ENCODE data around the gene PLEKHG2.

PLEKHG2 gene

DNA sequence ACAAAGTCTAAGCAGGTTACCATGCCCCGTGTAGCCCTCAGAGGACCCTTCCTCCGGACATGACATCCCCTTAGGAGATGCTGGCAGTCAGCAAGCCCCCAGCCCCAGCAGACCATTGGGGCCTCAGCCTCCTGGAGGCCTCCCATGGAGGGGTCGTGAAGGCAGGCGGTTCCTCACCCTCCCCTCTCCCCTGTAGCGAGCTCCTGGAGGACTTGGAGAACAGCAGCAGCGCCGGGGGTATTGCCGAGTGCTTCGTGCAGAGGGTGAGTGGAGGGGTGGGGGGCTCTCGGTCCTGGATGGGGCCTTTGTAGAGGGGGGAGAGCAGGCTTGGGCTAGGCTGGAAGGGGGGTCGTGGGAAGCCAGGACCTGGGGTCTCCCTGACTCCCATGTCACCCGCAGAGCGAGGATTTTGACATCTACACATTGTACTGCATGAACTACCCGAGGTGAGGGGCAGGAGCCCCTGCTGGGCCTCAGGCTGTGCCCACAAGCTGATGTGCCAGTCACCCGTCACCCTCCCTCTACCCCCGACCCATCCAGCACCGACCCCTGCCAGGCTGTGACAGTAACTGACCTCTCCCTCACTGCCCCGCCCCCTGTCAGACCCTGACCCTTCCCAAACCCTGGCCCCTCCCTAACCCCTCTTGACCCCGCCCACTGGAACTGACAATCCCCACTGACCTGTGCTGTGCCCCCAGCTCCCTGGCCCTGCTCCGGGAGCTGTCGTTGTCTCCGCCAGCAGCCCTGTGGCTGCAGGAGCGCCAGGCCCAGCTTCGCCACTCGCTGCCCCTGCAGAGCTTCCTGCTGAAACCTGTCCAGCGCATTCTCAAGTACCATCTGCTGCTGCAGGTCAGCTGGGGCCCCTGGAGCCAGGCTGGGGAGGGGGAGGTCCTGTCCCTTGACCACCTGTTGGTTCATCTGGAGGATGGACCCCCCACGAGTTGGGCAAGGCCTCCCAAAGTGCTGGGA is 4.0 kb downstream of the PLEKHG2 start:
- no peak for DNase-seq (ENCODE audit: extremely low read depth, low read depth)
- TF ChIP-seq CTCF (IDR thresholded peaks at IDR 0.05; ENCODE audit: low read depth, low read length, missing control alignments) = no peak
- no peak overlapping the region for H3K4me3 ChIP-seq (replicated peaks; ENCODE audit: low read depth, low read length)

DNA sequence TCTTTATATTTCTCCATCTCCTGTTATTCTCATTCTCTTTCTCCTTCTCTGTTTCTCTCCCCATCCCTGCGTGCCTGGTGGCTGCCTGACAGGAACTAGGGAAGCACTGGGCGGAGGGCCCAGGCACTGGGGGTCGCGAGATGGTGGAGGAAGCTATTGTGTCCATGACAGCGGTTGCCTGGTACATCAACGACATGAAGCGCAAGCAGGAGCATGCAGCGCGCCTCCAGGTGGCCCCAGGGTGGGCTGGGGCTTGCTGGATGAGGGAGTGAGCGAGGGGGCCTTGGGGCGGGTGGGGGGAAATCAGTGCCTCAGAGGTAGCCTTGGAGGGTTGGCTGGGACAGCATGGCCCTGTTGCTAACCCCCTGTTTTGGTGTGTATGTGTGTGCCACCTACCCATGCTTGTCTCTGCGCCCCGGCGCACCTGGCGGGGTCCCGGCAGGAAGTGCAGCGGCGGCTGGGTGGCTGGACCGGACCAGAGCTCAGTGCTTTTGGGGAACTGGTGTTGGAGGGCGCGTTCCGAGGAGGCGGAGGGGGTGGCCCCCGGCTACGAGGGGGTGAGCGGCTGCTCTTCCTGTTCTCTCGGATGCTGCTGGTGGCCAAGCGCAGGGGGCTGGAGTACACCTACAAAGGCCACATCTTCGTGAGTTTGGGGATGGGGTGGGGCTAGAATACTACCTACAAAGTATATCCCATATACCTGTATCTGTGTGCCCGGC is 5.2 kb downstream of the PLEKHG2 start:
- H3K4me3 ChIP-seq (replicated peaks; ENCODE audit: low read depth, low read length) = no peak overlapping the region
- TF ChIP-seq CTCF (IDR thresholded peaks at IDR 0.05; ENCODE audit: low read depth, low read length, missing control alignments) = no peak
- DNase-seq (ENCODE audit: extremely low read depth, low read depth) = no peak

GRCh38 chr19:39419003-39419402 is 6.5 kb downstream of the PLEKHG2 start:
- DNase-seq (ENCODE audit: extremely low read depth, low read depth) = no peak
- no peak overlapping the region for H3K4me3 ChIP-seq (replicated peaks; ENCODE audit: low read depth, low read length)
- no peak for TF ChIP-seq CTCF (IDR thresholded peaks at IDR 0.05; ENCODE audit: low read depth, low read length, missing control alignments)

DNA sequence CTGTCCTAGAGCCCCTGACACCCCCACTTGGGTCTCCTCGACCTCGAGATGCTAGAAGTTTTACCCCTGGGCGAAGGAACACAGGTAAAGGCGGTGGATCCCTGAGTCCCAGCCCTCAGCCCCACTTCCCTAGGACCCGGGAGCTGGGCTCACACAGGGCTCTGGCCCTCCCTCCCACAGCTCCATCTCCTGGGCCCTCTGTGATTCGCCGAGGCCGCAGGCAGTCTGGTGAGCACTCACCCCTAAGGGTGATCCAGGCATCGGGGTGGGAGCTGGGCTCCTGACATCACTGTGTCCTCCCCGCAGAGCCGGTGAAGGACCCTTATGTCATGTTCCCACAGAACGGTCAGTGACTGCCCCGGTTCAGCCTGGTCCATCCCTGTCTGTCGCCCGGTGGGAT is 8.3 kb downstream of the PLEKHG2 start:
- TF ChIP-seq CTCF (IDR thresholded peaks at IDR 0.05; ENCODE audit: low read depth, low read length, missing control alignments) = no peak
- no peak overlapping the region for H3K4me3 ChIP-seq (replicated peaks; ENCODE audit: low read depth, low read length)
- no peak for DNase-seq (ENCODE audit: extremely low read depth, low read depth)

DNA sequence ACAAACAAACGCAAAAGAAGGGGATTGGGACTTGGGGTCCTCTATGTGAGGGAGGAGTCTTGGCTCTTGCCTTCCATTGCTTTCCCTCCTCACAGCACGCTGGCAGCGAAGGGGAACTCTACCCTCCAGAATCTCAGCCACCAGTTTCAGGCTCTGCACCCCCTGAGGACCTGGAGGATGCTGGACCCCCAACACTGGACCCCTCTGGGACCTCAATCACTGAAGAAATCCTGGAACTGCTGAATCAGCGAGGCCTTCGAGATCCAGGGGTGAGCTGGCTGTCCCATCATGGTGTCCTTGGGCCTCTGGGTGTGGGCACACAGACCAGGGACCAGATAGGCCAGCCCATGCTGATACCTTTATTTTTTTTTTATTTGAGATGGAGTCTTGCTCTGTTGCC is 9.6 kb downstream of the PLEKHG2 start:
- H3K4me3 ChIP-seq (replicated peaks; ENCODE audit: low read depth, low read length) = no peak overlapping the region
- no peak for TF ChIP-seq CTCF (IDR thresholded peaks at IDR 0.05; ENCODE audit: low read depth, low read length, missing control alignments)
- DNase-seq (ENCODE audit: extremely low read depth, low read depth) = no peak

GRCh38 chr19:39423258-39424086 is 11.0 kb downstream of the PLEKHG2 start:
- TF ChIP-seq CTCF (IDR thresholded peaks at IDR 0.05; ENCODE audit: low read depth, low read length, missing control alignments) = no peak
- H3K4me3 ChIP-seq (replicated peaks; ENCODE audit: low read depth, low read length) = no peak overlapping the region
- DNase-seq (ENCODE audit: extremely low read depth, low read depth) = no peak

All from HFF-Myc (cell line).